ENCODE results near the gene CAMK1D.

The CAMK1D gene

DNA sequence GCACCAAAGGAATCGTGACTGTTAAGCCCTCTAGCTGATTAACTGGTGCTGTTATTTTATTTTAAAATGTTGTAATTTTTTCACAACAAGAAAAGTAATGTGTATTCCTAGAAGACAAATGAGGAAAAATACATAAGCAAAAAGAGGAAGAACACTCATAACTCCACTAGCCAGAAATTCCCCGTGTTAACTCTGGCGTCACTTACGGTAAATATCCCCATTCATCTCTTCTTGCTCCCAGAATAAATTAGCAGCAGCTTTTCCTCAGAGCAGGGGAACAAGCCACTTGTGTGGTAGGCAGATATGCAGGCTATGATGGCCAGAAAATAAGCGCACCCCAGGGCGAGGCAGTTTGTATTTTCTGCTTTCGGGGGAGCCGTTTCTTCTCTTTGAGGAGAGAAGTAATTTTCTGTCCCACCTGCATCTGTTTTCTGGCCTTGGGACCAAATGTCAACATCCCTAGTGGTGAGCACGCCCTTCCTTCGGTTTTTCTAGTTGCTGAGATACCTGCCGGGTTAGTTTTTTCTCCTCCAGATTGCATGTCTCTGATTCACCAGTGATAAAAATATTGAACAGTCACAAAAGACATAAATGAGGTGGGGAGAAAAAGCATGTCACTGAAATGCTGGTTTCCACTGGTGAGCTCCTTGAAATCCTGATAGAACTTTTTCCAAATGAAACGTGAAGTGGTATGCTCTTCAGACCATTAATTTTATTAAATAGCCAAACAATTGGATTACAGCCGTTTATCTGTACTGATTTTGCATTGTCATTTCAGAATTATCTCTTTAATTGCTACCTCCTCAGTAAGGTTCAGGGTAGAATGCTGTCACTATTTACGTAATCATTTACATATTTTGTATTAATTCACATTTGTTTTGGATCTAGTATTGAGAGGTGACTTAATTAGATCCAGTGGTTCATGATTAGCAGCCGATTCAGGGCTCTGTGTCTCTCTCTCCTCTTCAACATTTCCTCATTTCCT lies 268.1 kb downstream of the CAMK1D start:
- H3K36me3 Mint-ChIP-seq (ENCODE audit: low read depth): no peaks in the 10 kb centered on the region
- H3K4me3 Mint-ChIP-seq: no peak overlapping the region
- no peaks in the 10 kb centered on the region for H3K27me3 Mint-ChIP-seq
- peaks cover 21% of the 10 kb centered on the region for H3K4me1 Mint-ChIP-seq (ENCODE audit: low read depth)
- no peaks in the 10 kb centered on the region for H3K9me3 Mint-ChIP-seq
- H3K27ac Mint-ChIP-seq: no peak overlapping the region

DNA sequence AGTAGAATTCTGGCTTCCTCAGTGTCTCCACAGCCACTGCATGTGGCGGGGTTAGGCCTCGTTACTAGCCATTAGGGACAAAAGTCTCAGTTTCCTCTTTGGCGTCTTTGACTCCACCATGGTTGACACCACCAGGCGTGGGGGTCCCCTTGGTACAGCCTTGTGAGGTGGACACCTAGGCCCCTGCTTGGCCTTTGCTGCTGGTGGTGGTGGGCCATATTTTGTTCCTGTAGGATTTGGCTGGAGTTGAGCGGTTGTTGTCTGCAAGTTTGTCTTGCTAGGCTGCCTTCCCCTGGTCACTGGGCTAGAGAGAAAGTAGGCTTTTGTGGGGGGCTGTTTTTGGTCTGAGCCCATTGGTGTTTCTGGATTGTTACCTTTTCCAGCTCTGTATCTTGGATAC lies 272.7 kb downstream of the CAMK1D start:
- no peaks in the 10 kb centered on the region for H3K9me3 Mint-ChIP-seq
- H3K4me1 Mint-ChIP-seq (ENCODE audit: low read depth): peaks cover 18% of the 10 kb centered on the region
- no peaks in the 10 kb centered on the region for H3K27me3 Mint-ChIP-seq
- H3K4me3 Mint-ChIP-seq: no peak overlapping the region
- H3K27ac Mint-ChIP-seq: no peak overlapping the region
- H3K36me3 Mint-ChIP-seq (ENCODE audit: low read depth): no peaks in the 10 kb centered on the region

DNA sequence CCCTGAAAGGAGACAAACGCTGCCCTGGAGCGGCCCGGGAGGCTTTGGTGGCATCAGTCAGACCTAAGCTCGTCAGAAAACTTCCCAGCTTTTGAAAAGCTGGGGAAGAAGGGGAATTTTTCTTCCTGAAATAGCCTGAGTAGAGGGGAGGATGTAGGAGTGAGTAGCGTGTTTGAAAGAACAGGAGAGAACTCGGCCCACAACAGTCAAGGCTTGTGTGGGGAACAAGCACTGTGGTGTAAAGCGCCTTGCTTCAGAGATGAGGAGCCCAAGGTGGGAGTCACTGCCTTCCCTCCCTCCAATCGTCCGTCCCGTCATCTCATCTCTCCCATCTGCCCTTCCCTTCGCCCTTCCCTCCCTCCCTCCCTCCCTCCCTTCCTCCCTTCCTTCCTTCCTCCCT lies 273.3 kb downstream of the CAMK1D start:
- Mint-ChIP-seq H3K4me3 (no peak overlapping the region), H3K27me3 (no peaks in the 10 kb centered on the region), H3K9me3 (no peaks in the 10 kb centered on the region), H3K27ac (no peak overlapping the region), H3K4me1 (ENCODE audit: low read depth) (peaks cover 14% of the 10 kb centered on the region), H3K36me3 (ENCODE audit: low read depth) (no peaks in the 10 kb centered on the region)

DNA sequence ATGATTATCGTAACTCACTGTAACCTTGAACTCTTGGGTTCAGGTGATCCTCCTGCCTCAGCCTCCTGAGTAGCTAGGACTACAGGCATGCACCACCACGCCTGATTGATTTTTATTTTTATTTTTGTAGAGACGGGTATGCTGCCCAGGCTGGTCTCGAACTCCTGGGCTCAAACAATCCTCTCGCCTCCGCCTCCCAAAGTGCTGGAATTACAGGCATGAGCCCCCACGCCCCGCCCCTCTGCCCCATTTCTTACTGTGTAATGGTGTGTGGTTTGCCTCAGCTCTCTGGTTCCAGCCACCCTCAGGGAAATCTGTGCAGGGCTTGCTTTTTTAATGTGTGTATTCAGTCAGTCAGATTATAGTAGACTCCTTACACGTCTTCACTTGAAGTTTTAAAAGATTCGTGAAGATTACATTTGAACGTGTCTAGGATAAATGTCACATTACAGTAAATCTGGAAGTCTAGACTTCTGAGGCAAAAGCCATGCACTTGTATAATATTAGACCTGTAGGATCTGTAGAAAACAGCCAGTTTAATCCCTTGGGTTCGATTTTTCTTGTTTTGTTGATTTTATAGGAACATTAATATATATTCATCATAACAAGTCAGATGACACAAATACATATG lies 276.2 kb downstream of the CAMK1D start:
- no peaks in the 10 kb centered on the region for H3K27me3 Mint-ChIP-seq
- no peaks in the 10 kb centered on the region for H3K9me3 Mint-ChIP-seq
- no peak overlapping the region for H3K4me3 Mint-ChIP-seq
- no peak overlapping the region for H3K27ac Mint-ChIP-seq
- no peaks in the 10 kb centered on the region for H3K36me3 Mint-ChIP-seq (ENCODE audit: low read depth)
- H3K4me1 Mint-ChIP-seq (ENCODE audit: low read depth): peaks cover 19% of the 10 kb centered on the region

DNA sequence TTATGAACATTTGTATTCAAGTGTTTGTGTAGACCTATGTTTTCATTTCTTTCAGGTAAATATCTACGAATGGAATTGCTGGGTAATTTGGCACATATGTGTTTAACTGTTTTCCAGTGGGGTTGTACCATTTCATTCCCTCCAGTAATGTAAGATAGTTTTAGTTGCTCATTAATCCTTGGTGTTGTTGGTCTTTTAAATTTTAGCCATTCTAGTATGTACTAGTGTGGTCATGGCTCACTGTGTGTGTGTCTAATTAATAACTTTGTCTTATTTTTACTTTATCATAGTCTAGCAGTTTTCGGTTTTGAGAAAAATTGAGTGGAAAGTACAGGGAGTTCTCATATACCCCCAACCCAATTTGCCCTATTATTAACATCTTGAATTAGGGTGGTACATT lies 278.8 kb downstream of the CAMK1D start:
- Mint-ChIP-seq H3K4me1 (ENCODE audit: low read depth) (peaks cover 13% of the 10 kb centered on the region), H3K27me3 (no peaks in the 10 kb centered on the region), H3K4me3 (no peak overlapping the region), H3K9me3 (no peaks in the 10 kb centered on the region), H3K27ac (no peak overlapping the region), H3K36me3 (ENCODE audit: low read depth) (no peaks in the 10 kb centered on the region)

DNA sequence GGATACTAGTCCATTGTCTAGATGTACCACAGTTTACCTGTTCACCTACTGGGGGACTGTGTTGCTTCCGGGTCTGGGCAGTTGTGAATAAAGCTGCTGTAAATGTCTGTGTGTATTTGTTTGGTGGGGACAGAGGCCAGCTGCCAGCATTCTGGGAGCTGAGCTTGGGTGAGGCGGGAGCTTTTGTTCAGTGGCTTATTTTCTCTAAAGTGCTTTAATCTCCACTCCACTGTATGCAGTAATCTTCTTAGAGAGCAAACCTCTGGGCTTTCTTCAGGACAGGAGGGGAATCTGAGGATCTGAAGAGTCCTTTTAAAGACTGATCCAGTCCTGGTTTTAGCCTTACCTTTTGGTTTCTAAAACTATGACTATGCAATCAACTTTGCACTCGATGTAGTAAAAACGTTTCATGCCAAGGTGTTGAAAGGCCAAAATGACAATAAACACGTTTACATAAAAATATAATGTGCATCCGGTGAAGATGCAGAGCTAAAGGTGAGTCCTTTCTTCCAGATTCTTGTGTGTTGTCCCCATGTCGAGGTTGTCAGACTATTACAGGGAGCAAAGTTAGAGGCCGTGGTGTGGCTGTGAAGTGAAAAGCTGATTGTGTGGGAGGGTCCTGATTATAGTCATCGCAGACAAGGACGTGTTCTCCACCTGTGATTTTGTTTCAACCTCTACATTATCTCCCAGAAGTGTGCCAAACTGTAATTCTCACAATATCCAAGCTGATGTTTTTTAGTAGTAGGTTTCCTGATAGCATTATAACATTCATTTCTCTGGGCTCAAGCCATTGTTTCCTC lies 279.8 kb downstream of the CAMK1D start:
- Mint-ChIP-seq H3K27me3 (no peaks in the 10 kb centered on the region), H3K9me3 (no peaks in the 10 kb centered on the region), H3K36me3 (ENCODE audit: low read depth) (no peaks in the 10 kb centered on the region), H3K4me1 (ENCODE audit: low read depth) (peaks cover 15% of the 10 kb centered on the region), H3K27ac (no peak overlapping the region), H3K4me3 (no peak overlapping the region)

DNA sequence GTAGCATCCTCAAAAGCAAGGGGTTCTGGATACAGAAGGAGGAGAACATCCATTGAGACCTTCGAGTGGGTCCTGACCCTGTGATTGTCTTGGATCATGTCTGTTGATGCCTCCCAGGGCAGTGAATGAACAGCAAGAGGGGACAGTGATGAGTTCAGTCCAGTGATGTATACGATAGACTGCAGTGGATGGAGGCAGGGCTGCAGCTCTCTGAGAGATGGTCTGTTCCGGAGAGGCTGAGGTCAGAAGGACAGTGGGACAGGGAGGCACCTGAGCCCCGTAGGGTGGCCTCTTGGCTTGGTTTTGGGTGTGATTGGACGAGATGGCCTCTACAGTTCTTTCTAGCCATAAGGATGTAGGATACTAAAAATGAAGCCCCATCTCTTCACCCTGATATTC lies 280.4 kb downstream of the CAMK1D start:
- H3K9me3 Mint-ChIP-seq: no peaks in the 10 kb centered on the region
- no peak overlapping the region for H3K4me3 Mint-ChIP-seq
- no peaks in the 10 kb centered on the region for H3K27me3 Mint-ChIP-seq
- H3K4me1 Mint-ChIP-seq (ENCODE audit: low read depth): peaks cover 21% of the 10 kb centered on the region
- no peaks in the 10 kb centered on the region for H3K36me3 Mint-ChIP-seq (ENCODE audit: low read depth)
- H3K27ac Mint-ChIP-seq: no peak overlapping the region

DNA sequence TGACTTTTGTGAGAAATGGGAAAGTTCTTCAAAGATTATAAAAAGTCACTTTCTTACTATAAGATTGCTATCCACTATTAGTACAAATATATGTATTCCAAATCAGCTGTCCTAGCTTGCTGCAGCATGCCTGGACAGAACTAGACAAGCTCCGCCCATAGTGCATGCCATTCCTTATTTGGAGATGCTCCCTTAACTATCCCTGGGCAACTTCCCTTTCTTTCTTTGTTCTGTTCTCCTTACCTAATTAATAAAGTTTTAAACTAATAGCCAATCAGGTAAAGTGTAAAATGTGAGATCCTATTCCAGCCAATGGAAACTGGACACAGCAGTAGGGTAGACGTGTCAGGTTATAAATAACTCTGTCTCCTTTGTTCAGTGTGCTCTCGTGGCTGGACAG lies 281.9 kb downstream of the CAMK1D start:
- Mint-ChIP-seq H3K9me3 (no peaks in the 10 kb centered on the region), H3K36me3 (ENCODE audit: low read depth) (no peaks in the 10 kb centered on the region), H3K4me1 (ENCODE audit: low read depth) (peaks cover 36% of the 10 kb centered on the region), H3K27me3 (no peaks in the 10 kb centered on the region), H3K4me3 (no peak overlapping the region), H3K27ac (no peak overlapping the region)

DNA sequence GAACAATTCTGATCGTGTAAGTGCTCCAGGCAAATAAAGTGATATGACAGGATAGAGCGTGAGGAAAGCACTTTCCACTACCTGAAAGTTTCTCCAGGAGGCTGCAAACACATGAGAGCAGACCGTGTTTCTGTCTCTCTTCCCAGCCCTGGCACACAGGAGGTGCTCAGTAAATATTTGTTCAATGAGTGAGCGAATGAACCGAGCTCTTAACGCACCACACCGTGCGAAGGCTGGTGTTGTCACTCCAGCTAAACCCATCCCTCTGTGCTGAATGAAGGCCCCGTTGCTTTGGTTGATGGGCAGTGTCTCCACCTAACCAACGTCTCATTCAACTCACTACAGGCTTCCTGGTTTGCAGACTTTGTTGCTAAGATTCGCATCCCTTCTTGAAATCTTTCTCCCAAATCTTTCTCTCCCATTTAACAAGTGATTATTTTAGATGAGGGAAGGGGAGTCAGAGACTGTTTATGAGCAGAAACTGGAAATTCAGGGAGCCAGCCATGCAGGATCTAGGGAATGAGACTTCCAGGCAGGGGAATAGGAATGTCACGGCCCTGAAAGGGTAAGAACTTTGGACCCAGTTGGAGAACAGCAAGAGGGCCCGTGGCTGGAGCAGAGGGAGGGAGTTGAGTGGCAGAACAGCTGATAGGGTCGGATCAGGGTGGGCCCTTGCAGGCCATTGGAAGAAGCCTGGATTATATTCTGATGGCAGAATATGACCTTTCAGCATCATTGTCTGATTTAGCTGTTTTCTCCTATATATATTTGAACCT lies 282.6 kb downstream of the CAMK1D start:
- H3K4me3 Mint-ChIP-seq: no peak overlapping the region
- H3K36me3 Mint-ChIP-seq (ENCODE audit: low read depth): no peaks in the 10 kb centered on the region
- no peaks in the 10 kb centered on the region for H3K27me3 Mint-ChIP-seq
- peaks cover 42% of the 10 kb centered on the region for H3K4me1 Mint-ChIP-seq (ENCODE audit: low read depth)
- H3K27ac Mint-ChIP-seq: no peak overlapping the region
- H3K9me3 Mint-ChIP-seq: no peaks in the 10 kb centered on the region

DNA sequence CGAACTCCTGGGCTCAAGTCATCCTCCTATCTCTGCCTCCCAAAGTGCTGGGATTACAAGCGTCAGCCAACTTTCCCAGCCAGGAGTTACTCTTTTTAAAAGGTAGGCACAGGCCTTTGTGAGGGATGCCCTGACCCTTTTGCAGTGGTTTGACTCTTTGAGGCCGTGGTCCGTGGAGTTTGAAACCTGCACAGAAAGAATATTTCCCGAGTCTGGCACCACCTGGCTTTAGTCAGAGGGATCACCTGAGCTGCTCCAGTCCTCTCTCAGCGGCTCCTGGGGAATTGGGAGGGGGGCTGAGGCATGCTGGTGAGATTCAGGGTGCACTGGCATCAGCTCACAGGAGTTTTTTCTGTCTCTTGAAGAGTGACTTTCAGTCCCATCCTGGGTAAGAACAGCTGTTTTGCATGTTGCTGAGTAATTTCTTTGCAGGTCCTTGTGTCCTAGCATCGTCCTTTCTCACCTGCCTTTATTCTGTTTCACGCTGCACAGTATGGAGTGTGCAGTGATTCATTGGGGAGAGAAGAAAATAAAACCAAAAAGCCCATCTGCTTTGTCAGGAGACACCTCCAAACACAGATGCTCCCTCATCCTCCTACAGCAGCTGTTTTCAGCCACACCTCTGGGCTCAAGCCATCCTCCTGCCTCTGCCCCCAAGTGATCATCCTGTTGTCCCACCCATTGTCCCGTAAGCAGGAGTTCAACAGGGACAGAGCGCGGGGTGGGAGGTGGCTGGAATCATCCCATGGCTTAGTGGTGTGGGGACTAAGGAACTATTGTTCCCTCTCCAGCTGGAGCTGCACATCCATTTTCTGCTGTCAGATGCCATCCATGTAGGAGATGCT lies 284.7 kb downstream of the CAMK1D start:
- Mint-ChIP-seq H3K27me3 (no peaks in the 10 kb centered on the region), H3K9me3 (no peaks in the 10 kb centered on the region), H3K27ac (peak overlapping the region; percentile 83), H3K36me3 (ENCODE audit: low read depth) (no peaks in the 10 kb centered on the region), H3K4me3 (no peak overlapping the region), H3K4me1 (ENCODE audit: low read depth) (peaks cover 45% of the 10 kb centered on the region)

DNA sequence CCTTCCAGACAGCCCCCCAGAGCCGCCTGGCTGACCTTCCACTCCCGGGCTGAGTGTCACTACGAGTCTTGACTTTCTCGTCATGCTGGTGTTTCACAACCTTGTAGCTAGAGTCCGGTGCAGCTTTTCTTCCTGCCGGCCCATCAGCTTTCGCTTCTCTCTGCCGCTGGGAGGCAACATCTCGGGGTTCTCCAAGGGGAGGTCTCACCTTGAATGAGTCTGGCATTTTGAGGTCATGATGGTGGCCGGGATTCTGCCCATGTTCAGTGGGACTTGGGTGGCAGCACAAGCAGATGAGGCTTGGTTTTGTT lies 285.2 kb downstream of the CAMK1D start:
- H3K9me3 Mint-ChIP-seq: no peaks in the 10 kb centered on the region
- no peaks in the 10 kb centered on the region for H3K36me3 Mint-ChIP-seq (ENCODE audit: low read depth)
- peaks cover 39% of the 10 kb centered on the region for H3K4me1 Mint-ChIP-seq (ENCODE audit: low read depth)
- peak overlapping the region; percentile 83 for H3K27ac Mint-ChIP-seq
- H3K27me3 Mint-ChIP-seq: no peaks in the 10 kb centered on the region
- no peak overlapping the region for H3K4me3 Mint-ChIP-seq

DNA sequence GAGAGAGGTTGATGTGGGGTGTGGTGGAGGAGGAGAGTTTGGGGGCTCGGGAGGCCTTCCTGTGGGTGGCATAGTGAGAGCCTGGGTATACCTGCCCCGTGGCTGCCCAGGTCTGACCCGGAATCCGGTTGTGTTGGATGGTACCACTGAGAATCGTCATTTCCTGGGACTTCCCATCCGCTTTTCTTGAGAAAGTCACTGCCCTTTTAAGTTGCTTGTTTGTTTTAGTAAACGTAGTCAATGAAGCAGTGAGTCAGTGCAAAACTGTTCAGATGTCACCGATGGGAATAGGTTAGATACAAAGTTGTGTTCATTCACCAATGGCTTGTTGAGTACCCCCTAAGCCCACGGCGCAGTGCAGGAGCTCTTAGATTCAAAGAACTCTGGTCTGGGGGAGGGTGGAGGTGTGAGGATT lies 285.8 kb downstream of the CAMK1D start:
- H3K4me1 Mint-ChIP-seq (ENCODE audit: low read depth): peaks cover 36% of the 10 kb centered on the region
- no peaks in the 10 kb centered on the region for H3K9me3 Mint-ChIP-seq
- peak overlapping the region; percentile 83 for H3K27ac Mint-ChIP-seq
- H3K36me3 Mint-ChIP-seq (ENCODE audit: low read depth): no peaks in the 10 kb centered on the region
- peak overlapping the region; percentile 59 for H3K4me3 Mint-ChIP-seq
- H3K27me3 Mint-ChIP-seq: no peaks in the 10 kb centered on the region

DNA sequence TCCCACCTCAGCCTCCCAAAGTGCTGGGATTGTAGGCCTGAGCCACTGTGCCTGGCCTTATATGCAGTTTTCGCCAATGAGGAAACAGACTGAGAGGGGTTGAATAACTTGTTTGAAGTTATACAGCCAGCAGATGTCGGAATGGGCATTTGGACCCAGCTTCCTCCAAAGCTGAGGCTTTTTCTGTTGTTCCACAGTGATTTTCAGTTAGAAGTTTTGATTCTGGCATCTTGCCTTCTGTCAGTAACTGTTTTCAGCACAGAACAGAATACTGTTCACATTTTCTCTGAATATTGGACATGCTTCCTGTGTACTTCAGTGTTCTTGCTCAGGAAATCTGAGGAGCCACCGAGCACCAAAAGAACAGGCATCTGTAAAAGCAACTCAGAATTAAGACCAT lies 287.2 kb downstream of the CAMK1D start:
- Mint-ChIP-seq H3K36me3 (ENCODE audit: low read depth) (no peaks in the 10 kb centered on the region), H3K27me3 (no peaks in the 10 kb centered on the region), H3K9me3 (no peaks in the 10 kb centered on the region), H3K4me3 (no peak overlapping the region), H3K27ac (no peak overlapping the region), H3K4me1 (ENCODE audit: low read depth) (peaks cover 36% of the 10 kb centered on the region)

DNA sequence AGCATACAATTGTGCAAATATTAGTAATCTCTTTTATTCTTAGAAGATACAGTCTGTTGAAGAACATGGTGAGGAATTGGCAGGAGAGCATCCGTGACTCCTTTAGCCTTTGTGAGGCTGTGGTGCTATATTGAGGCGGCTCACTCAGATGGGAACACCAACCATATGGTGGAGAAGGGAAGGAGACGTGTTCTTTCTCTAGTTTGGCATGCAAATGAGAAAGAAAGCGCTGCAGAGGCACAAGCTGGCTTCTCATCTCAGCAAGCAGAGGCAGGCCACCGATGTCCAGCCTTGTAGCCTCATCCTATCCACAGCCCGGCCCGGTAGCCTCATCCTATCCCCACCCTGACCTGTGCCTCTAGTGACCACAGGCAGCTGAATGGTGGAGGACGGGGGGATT lies 288.3 kb downstream of the CAMK1D start:
- no peak overlapping the region for H3K4me3 Mint-ChIP-seq
- no peak overlapping the region for H3K27ac Mint-ChIP-seq
- H3K36me3 Mint-ChIP-seq (ENCODE audit: low read depth): no peaks in the 10 kb centered on the region
- no peaks in the 10 kb centered on the region for H3K9me3 Mint-ChIP-seq
- H3K4me1 Mint-ChIP-seq (ENCODE audit: low read depth): peaks cover 36% of the 10 kb centered on the region
- H3K27me3 Mint-ChIP-seq: no peaks in the 10 kb centered on the region

Measured in stimulated activated naive CD8-positive, alpha-beta T cell treated with anti-CD3 and anti-CD28 coated beads, Interleukin-15, Interleukin-2, amounts not matched to agents 100 ng/mL and 50 ng/mL, for 24 hours (primary cell).